GM12891 (cell line): ENCODE data around the gene PPP1R13L.

ENCODE experiments used
- POLR2A ChIP-seq: IDR thresholded peaks from 2 replicates; pipeline ENCODE4 v1.6.1; 2011; ENCODE audit warnings: low read depth, low read length, control low read depth
- POLR2AphosphoS5 ChIP-seq: IDR thresholded peaks from 2 replicates; pipeline ENCODE4 v1.6.1; 2011; ENCODE audit warnings: low read depth, low read length, control low read depth
- POU2F2 ChIP-seq: IDR thresholded peaks from 2 replicates; pipeline ENCODE4 v1.6.1; 2011; ENCODE audit warnings: low read depth, mild to moderate bottlenecking, control low read depth, low read length, moderate library complexity

DNA sequence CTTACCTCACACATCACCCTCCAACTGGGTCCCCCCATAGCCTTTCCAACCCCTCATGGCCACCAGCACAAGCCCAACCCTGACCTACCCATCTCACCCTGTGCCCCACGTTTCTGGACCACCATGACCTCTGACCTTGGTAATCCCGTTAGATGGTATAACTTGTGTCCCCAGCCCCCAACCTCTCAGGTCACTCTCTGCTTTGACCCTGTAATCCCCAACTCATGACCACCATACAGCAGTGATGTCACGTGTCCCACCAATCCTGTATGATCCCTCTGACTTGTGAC lies 55.8 kb downstream of the PPP1R13L start:
- no peak for TF ChIP-seq POLR2A
- no peak for TF ChIP-seq POLR2AphosphoS5
- no peak for TF ChIP-seq POU2F2
